ENCODE data around the gene CMSS1.
"Not testable (repeated sequence)": the region's sequence is repeated elsewhere in the genome, so short reads cannot be mapped to it uniquely, and the experiment has no call there.

Gene CMSS1

GRCh38 chr3:100033184-100033583 is 215.5 kb downstream of the CMSS1 start:
- no peak for DNase-seq

- DNase-seq = no peak
Observed at GRCh38 chr3:100033903-100034471, 216.3 kb downstream of the CMSS1 start.

DNA sequence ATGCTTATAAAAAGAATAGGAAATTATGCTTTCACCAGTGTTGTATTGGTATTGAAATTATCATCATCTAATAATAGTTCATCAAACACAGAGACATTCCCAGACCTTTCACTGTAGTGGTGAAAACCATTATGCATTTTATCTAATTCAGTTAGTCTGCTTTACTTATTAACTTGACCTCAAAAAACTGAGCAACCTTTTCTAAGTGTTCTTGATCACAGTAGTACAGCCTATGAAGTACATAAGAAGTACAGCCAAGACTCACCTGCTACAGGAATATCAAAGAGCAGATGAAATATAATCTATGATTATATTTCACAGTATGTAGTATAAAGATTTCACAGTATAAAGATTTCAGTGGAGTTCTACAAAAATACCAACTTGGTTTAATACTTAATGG is 221.4 kb downstream of the CMSS1 start:
- DNase-seq = no peak

DNA sequence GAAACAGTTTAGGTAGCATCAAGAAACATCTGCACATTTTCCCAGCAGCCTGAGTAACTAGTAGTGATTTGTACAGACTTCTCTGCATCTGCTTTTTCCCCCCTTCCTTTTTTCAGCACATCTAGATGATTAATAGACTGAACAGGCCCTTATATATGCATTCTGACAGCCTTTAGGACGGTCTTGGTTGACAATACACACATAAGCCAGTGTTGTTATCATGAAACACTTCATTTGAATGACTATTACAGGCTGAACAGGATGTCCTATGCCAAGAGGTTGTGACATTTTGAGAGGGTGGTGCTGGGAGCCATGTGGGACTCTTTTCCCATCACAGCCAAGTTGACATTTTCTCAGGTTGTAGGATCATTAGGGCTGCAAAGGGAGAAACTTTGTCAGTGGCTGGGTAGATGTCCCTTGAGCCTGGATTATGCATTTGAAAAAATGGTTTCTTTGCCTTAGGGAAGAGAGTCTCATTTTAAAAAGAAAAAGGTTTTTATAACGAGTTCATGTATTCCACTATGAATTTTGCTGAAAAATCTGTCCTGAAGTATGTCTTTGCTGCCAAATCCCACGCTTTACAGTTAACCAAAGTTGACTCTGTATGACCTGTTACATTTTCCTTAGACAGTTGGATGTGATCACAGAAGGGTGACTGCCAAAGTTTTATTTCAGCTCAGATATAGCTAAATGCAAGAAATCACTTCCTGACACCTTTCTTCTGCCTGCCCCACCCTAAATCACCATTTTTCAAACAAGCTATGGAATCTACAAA is 223.0 kb downstream of the CMSS1 start:
- DNase-seq = no peak

DNA sequence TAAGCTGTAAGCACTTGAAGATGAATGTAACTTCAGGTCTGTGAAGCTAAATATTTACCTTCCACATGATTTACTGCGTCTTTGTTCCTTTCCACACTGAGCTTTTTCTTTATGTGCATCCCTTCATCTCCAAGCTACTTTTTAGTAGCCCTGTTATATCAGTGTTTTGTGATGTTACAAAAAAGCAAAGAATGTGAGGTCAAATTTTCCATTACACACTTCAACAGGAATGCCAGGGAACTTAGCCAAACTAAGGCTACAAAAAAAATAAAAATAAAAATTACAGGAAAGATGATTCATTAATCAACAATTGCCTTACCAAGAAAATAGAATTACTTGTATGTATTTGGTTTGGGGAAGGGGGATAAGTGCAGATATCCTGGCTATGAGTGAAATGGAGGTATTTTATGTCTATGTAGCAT is 223.7 kb downstream of the CMSS1 start:
- DNase-seq = no peak

DNA sequence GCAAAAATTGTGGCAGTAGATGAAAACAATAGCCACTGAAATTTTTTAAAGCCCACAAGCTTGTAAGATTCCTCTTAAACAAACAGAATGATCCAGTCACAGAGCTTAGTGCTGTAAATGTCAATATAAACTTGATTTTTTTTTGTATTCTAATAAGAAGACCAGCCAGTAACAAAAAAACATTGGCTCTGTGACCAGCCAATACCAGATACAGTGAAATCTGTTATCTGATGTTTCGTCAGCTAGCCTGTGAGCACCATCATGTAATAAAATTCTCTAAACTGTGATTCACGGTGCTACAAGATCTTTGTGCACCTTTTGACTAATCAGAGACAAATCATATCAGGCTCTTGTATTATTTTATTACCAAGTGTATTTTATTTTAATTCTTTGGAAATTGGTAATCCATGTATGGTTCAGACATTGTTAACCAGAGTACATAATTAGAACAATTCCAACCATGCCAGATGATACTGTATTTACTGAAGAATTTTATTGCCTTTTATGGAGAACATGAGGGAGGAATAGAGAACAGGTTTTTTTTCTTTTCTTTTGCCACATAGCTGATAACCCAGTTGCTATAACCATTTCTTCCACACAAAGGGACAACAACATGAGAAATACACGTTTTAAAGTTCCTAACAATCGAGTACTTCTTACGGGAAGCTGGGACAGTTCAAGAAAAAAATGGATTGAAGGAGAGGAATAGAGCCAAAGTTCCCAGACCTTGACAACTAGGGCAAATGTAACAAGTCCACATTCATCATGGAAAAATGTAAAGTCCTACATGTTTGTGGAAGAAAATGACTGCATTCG is 224.7 kb downstream of the CMSS1 start:
- no peak for DNase-seq

- DNase-seq = no peak
Observed at GRCh38 chr3:100043271-100043670, 225.6 kb downstream of the CMSS1 start.

DNA sequence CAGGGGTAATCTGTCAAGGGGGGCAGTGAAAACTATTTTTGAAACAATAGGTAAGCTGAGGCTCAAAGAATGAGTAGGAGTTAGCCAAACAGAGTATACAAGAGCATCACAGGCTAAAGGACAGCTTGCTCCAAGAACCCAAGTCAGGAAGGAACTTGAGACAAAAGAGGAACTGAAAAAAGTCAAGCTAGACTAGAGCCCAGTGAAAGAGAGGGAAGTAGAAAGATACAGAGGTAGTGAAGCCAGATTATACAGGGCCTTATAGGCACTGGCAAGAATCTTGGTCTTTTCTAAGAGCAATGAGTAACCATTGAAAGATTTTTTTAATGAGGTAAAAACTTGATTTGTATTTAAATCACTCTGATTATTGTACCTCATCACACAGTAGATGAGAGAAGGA is 226.7 kb downstream of the CMSS1 start:
- DNase-seq = no peak

GRCh38 chr3:100045696-100046095 is 228.0 kb downstream of the CMSS1 start:
- no peak for DNase-seq

DNA sequence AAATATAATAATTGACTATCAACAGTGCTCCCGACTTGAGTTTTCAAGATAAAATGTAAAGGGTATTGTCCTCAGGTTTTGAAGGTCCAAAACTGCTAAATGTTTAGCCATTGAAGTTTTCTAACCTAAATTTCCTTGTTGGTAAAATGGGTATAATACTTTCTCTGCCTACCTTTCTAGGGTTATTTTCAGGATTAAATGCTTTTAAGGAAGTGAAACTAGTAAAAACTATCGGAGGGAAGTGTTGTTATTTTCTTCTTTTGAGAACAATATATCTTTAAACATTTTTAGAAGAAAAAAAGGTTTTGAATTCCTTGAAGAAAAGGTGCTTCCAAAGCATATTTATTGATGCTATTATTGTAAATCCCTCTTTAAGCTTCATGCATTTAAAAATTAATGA is 229.3 kb downstream of the CMSS1 start:
- DNase-seq = no peak

DNA sequence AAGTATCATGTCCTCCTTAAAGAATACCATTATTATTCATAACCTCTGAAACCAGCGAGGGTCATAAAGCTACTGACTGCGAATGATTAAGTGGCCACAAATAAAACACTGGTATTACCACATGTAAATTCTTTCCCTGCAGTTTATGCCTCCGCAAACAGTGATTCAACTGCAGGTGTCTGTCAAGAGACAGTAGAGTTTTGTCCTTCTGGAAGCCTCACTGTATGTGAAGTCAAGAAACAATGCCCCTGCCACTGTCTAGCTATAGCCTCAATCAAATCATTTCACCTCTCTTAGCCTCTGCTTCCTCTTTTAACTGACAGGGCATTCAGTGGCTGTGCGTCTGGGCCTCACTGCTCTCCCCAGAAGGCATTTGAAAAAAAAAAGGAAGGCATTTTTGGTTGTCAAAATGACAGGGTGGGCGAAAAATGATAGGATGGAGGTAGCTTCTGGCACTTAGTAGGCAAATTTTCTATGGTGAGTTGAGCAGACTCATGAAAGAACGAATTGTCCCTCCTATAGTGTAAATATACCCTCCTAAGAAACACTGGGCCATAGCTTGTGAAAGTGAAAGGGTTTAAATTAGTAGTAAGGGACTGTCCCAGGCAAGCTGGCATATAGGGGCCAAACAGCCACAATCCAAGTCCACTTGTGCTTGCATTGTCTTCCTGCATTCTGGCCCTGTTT is 229.9 kb downstream of the CMSS1 start:
- DNase-seq = no peak

DNA sequence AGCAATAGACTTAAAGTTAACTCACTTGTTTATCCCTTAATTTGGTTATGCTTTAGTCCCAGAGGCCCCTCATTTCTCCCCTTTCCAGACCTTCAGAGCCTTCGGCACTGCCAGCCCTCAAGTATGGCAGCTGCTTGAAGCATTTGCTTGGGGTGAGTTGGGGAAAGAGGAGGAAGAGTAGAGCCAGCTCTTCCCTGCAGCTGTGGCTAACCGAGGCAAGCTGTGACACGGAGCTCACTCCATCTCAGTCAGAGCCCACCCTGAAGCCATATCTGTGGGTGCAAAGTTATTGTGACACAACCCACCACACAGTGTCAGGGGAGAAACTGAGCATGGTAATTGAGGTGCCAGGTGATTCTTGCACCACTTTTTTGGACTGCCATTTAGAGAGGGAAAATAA is 230.6 kb downstream of the CMSS1 start:
- no peak for DNase-seq

GRCh38 chr3:100051513-100051912 is 233.9 kb downstream of the CMSS1 start:
- DNase-seq = not testable (repeated sequence)

GRCh38 chr3:100053951-100054620 is 236.4 kb downstream of the CMSS1 start:
- DNase-seq = no peak

DNA sequence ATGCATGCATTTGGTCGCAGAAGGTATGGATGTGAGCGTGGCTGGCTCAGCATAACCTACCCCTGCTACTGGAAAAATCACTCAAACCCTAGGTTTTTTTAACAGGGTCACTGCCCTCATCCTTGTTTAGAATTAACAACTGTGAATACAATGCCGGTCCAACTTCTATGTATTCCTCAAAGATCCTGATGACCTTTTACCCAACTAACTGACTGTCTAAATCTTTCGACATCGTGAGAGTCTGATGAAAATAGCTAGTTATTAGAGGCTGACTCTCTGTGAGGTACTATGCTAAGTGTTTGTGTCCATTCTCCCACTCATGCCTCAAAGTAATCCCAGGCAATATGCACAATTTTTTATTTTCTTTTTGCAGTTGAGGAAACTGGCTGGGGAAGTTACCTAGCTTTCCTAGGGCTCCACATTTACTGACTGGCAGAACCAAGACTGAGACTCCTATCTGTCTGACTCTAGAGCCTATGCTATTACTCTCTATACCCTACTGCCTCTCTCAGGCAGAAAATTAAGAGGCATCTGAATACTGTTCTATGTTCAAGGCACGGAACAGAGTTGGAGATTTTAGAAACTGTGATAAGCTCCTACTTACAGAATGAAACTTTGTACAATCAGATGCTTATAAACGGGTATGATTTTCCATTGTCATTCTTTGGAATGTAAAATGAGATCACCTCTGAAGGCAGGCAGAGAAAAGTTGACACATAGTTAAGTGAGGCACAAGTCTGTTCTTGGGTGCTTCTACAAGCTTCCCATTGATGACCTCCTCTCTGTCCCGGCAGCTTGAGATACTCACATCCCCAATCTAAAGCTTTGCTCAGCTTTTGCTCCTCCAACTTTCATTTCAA is 240.3 kb downstream of the CMSS1 start:
- DNase-seq = no peak

GRCh38 chr3:100059472-100059871 is 241.8 kb downstream of the CMSS1 start:
- DNase-seq = no peak

DNA sequence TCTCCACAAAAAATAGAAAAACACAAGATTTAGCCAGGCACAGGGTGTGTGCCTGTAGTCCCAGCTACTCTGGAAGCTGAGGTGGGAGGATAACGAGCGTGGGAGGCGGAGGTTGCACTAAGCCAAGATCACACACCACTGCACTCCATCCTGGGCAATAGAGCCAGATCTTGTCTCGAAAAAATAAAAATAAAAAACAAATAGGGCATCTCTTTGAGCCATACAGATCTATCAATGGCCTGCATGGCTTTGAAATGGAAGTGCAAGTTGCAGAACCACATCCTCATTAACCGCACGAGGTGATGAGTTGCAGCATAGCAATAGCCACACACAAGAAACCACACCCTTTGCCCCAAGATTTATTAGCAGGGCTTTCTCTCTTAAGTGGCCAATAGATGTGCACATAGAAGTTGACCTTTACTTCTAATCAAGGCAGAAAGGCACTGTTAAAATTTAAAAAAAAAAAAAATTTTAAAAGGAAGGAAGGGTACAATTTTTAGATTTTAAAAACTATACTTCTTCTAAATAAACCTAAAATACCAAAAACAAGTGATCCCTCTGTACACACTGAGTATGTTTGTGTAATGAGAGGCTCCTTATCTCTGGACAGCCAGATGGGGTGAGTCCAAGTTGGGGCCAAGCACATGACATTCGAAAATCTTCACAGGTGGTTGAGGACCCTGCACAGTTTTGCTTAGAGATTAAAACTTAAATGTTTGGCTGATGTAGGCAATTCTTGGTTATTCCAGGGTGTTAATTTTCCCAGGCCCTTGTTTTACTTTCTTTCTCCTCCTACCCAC is 243.2 kb downstream of the CMSS1 start:
- DNase-seq = no peak

DNA sequence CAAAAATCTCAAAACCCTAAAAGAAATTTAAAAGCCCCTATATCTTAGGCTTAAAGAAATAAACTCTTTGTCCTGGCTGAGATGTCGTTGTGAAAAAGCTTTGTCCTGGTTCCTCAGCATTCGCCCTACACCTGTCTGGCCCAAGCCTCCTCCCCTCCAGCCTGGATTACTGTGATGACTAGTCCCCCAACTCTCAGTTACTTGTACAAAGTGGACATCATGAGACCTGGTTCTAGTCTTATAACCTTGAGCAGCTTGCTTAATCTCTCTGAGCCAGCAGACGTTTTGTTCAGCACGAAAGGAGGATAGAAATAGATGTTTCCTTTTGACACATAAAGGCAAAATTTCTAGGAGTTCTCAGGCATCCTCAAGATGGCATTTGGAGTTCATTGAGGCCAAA is 245.0 kb downstream of the CMSS1 start:
- no peak for DNase-seq

- DNase-seq = no peak
Observed at GRCh38 chr3:100063929-100064461, 246.3 kb downstream of the CMSS1 start.

DNA sequence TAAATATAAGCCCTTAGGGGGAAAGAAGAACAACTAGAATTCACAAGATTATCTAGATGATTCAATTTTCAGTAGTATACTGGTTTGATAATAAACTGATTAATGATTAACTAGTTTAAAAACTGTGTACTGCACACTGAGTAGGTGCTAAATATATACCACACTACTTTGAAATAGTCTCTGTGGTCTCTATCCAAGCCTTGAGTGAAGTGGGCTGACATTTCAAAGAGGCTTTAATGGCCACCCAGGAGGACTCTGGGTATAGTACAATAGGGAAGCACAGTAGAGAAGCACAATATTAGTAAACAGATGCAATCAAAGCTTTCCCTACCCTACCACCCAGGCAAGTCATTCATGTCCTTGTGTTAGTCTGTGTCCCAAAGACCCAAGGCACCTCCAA is 249.9 kb downstream of the CMSS1 start:
- no peak for DNase-seq

GRCh38 chr3:100068826-100069225 is 251.2 kb downstream of the CMSS1 start:
- peak; percentile 90 for DNase-seq

Measured in activated effector memory CD4-positive, alpha-beta T cell treated with anti-CD3 and anti-CD28 coated beads, Interleukin-2, amount 50 U/mL, for 16 hours (primary cell).